GM12878 (cell line): ENCODE measurements around the gene SMARCD1. TPM values are rescaled to one million over a fixed set of nuclear protein-coding genes. Genes with fewer than 3 reads are reported as not detected.

Source experiments
- ATAC-seq: fragments of 200-7000 bp; cut with Tn5 transposase; 3 replicates; pipeline ENCODE4 v1.9.1; 2020; ENCODE audit warnings: mild to moderate bottlenecking, moderate library complexity
- BruUV-seq: library from RNA; stranded (reverse); fragments of 400-500 nt; replicated peaks from 2 replicates; lab custom pipeline; 2021; lab: Mats Ljungman, UMichigan
- CTCF ChIA-PET: fragments of 300-600 bp; sonication (Branson Sonifier 250); formaldehyde crosslinking; extraction: SDS; loops from one replicate; lab custom pipeline; 2021; ENCODE audit warnings: inconsistent platforms; lab: Yijun Ruan, JAX
- POLR2A ChIA-PET: fragments of 350-600 bp; formaldehyde crosslinking; extraction: SDS; loops from one replicate; lab custom pipeline; 2021; ENCODE audit warnings: inconsistent platforms; lab: Charles Lee
- RAD21 ChIA-PET: fragments of 300-600 bp; sonication (Branson Sonifier 250); formaldehyde crosslinking; loops from one replicate; lab custom pipeline; 2023; ENCODE audit warnings: antibody characterized with exemption; ENCODE audit not compliant: unreplicated experiment; lab: Charles Lee
- SMC1A ChIA-PET: fragments of 300-600 bp; sonication (Branson Sonifier 250); formaldehyde crosslinking; loops from one replicate; lab custom pipeline; 2023; ENCODE audit not compliant: unreplicated experiment, uncharacterized antibody; lab: Charles Lee
- DNase-seq: peaks from one replicate; pipeline ENCODE4 v3.0.0-alpha.2; 2011; ENCODE audit warnings: low read depth, low spot score
- FAIRE-seq: peaks from 3 replicates; lab custom pipeline; 2011; peaks lifted over from hg19 to GRCh38; lab: Jason Lieb, UNC
- H2AFZ ChIP-seq: 2 replicates; pipeline ENCODE4 v1.6.0; 2011; ENCODE audit warnings: low read depth, low read length, control low read depth; ENCODE audit not compliant: control insufficient read depth
- H3K27ac ChIP-seq: 2 replicates; pipeline ENCODE4 v1.5.1; 2011; ENCODE audit warnings: control low read depth; ENCODE audit not compliant: control insufficient read depth, insufficient read depth
- H3K27me3 ChIP-seq, 2 experiments: replicated peaks in 1 of 2; 2 replicates each; pipeline versions ENCODE4 v1.6.0 to v1.6.1; 2011; ENCODE audit warnings: low read length in 1 of 2; ENCODE audit not compliant: control insufficient read depth in 2 of 2, insufficient read depth in 2 of 2
- H3K36me3 ChIP-seq, 2 experiments: 2 replicates each; pipeline ENCODE4 v1.5.1; 2011; ENCODE audit warnings: low read length in 1 of 2; ENCODE audit not compliant: control insufficient read depth in 2 of 2, insufficient read depth in 2 of 2
- H3K4me1 ChIP-seq: 2 replicates; pipeline ENCODE4 v1.6.1; 2011; ENCODE audit warnings: mild to moderate bottlenecking, low read length, moderate library complexity, mixed read lengths; ENCODE audit not compliant: control insufficient read depth, insufficient read depth
- H3K4me2 ChIP-seq: 2 replicates; pipeline ENCODE4 v1.6.0; 2011; ENCODE audit warnings: control low read depth; ENCODE audit not compliant: control insufficient read depth, insufficient read depth
- H3K4me3 ChIP-seq: fragments of 200-600 bp; sonication (generic); 2 replicates; pipeline ENCODE4 v1.5.1; 2016
- H3K79me2 ChIP-seq: 2 replicates; pipeline ENCODE4 v1.6.0; 2011; ENCODE audit warnings: low read length; ENCODE audit not compliant: control insufficient read depth, insufficient read depth
- H3K9ac ChIP-seq: 2 replicates; pipeline ENCODE4 v1.8.0; 2011; ENCODE audit warnings: low read length, control low read depth, mixed read lengths; ENCODE audit not compliant: control insufficient read depth, insufficient read depth
- H3K9me3 ChIP-seq: replicated peaks from 3 replicates; pipeline ENCODE4 v1.5.1; 2011; ENCODE audit warnings: mild to moderate bottlenecking, low read length; ENCODE audit not compliant: control insufficient read depth, insufficient read depth
- H4K20me1 ChIP-seq: 2 replicates; pipeline ENCODE4 v1.6.0; 2011; ENCODE audit not compliant: control insufficient read depth, insufficient read depth
- IKZF2 ChIP-seq, 2 experiments: fragments of 450-650 bp; IDR thresholded peaks; 2 replicates each; pipeline ENCODE4 v1.6.1; 2017; ENCODE audit warnings: mild to moderate bottlenecking in 2 of 2, moderate library complexity in 2 of 2
- JUNB ChIP-seq: IDR thresholded peaks from 2 replicates; pipeline ENCODE4 v1.6.1; 2016; ENCODE audit warnings: antibody characterized with exemption, mild to moderate bottlenecking
- KAT2A ChIP-seq: conservative IDR thresholded peaks from 2 replicates; pipeline ENCODE4 v1.6.1; 2011; ENCODE audit warnings: low read depth, low read length; ENCODE audit not compliant: control insufficient read depth
- MYB ChIP-seq: fragments of 150-350 bp; IDR thresholded peaks from 2 replicates; pipeline ENCODE4 v1.6.1; 2014; ENCODE audit warnings: mild to moderate bottlenecking, low read depth, low read length, borderline replicate concordance
- NFYB ChIP-seq: IDR thresholded peaks from 2 replicates; pipeline ENCODE4 v1.6.1; 2011; ENCODE audit warnings: low read depth, mild to moderate bottlenecking, low read length, improper control_type of control experiment, moderate library complexity; ENCODE audit not compliant: insufficient read depth
- POLR2AphosphoS5 ChIP-seq: IDR thresholded peaks from 2 replicates; pipeline ENCODE4 v1.6.1; 2011; ENCODE audit warnings: mild to moderate bottlenecking, low read length, inconsistent platforms
- SREBF2 ChIP-seq: IDR thresholded peaks from 2 replicates; pipeline ENCODE4 v1.6.1; 2012; ENCODE audit warnings: mild to moderate bottlenecking, low read length
- ZNF207 ChIP-seq: fragments of 450-650 bp; IDR thresholded peaks from 2 replicates; pipeline ENCODE4 v1.6.1; 2014; ENCODE audit warnings: antibody characterized with exemption, mild to moderate bottlenecking, borderline replicate concordance
- ZSCAN29 ChIP-seq: fragments of 450-650 bp; IDR thresholded peaks from 2 replicates; pipeline ENCODE4 v1.6.1; 2017; ENCODE audit warnings: mild to moderate bottlenecking, moderate library complexity
- in situ Hi-C: fragments of 300-500 bp; cut with MboI; formaldehyde crosslinking; loops from 9 replicates; pipeline ENCODE4 v1.14.3; 2018; ENCODE audit warnings: mixed read lengths
- intact Hi-C: fragments of 100-400 bp; cut with micrococcal nuclease; formaldehyde crosslinking; loops from one replicate; pipeline ENCODE4 v1.14.2; 2022; ENCODE audit not compliant: unreplicated experiment
- polyA plus RNA-seq, 11 experiments: library from polyadenylated mRNA; depleted of rRNA in 4 of 11; unstranded in 6 of 11; stranded (reverse) in 5 of 11; fragments of >200 nt; fragmentation: Nextera tagmentation in 4 of 11; fragmentation: Illumina TruSeq in 1 of 11; extraction: Ambion mirVana in 4 of 11; extraction: Trizol in 1 of 11; gene quantifications; 1 replicate in 1 of 11; 2 replicates in 10 of 11; pipeline versions ENCODE4 v1.2.1 to v1.2.3, GENCODE V29; 2011 to 2016; ENCODE audit warnings: inconsistent platforms in 2 of 11, missing spikeins in 2 of 11, low read depth in 1 of 11
- total RNA-seq, 4 experiments: library from RNA; depleted of rRNA in 3 of 4; stranded (reverse); fragments of >200 nt in 3 of 4; fragmentation: Illumina TruSeq in 1 of 4; extraction: Trizol in 1 of 4; gene quantifications; 2 replicates each; pipeline versions ENCODE4 v1.2.1 to v1.2.3, GENCODE V29; 2013 to 2021
- TF ChIP-seq, protein P1 (sequence below): fragments of 450-650 bp; IDR thresholded peaks from 2 replicates; pipeline ENCODE4 v1.6.1; 2017; ENCODE audit warnings: borderline replicate concordance

SMARCD1 gene
- total and polyA plus RNA-seq, 10 of the 15 experiments (the other 5 are each of a cell fraction or from before 2014, with no cell fraction given) = 1.4 to 92.4 (median 58.9) TPM

DNA sequence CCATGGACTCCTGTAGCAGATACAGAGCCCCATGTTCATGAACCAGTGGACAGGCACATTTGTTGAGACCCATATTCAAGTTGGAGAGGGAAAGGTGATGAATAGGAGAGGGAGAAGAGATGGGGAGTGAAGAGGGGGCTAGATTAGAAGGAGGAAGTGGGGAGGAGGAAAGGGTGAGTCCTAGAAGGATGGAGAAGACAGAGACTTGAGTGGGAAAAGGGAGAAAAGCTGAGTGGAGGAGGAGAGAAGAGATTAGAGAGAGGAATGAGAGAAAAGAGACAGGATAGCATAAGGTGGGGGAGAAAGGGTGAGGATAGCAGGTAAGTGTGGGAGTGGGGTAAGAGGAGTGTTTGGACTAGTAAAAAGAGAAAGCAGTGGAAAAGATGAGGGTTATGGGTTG lies 32.6 kb upstream of the SMARCD1 start:
- H3K36me3 ChIP-seq = no peaks in the 10 kb centered on the region
- H3K9ac ChIP-seq = no peak overlapping the region
- H3K4me2 ChIP-seq = no peak overlapping the region
- BruUV-seq = no TSS peak
- FAIRE-seq = no peak
- 0 out of 2 replicates have a peak, but pooled peaks cover 4% of the 10 kb centered on the region for H3K4me1 ChIP-seq
- TF ChIP-seq MYB (no peak), IKZF2 (IDR thresholded peaks at IDR 0.05) (no peak), POLR2AphosphoS5 (no peak), SREBF2 (no peak), ZNF207 (no peak), JUNB (no peak), ZSCAN29 (no peak), KAT2A (no peak), NFYB (no peak)
- TF ChIP-seq, protein P1, sequence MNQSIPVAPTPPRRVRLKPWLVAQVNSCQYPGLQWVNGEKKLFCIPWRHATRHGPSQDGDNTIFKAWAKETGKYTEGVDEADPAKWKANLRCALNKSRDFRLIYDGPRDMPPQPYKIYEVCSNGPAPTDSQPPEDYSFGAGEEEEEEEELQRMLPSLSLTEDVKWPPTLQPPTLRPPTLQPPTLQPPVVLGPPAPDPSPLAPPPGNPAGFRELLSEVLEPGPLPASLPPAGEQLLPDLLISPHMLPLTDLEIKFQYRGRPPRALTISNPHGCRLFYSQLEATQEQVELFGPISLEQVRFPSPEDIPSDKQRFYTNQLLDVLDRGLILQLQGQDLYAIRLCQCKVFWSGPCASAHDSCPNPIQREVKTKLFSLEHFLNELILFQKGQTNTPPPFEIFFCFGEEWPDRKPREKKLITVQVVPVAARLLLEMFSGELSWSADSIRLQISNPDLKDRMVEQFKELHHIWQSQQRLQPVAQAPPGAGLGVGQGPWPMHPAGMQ = no peak
- ATAC-seq = no peak
- intact Hi-C loops (loop anchor here (10.0 kb wide), 1 partner anchor 188 kb away; no protein-coding TSS in a partner anchor), in situ Hi-C loops (no loop called here)
- H3K79me2 ChIP-seq = no peaks in the 10 kb centered on the region
- H3K9me3 ChIP-seq = no peaks in the 10 kb centered on the region
- peaks cover 12 to 17% of the 10 kb centered on the region in 2 experiments; a peak in 3 of 4 replicates for H3K27me3 ChIP-seq
- DNase-seq = no peak
- ChIA-PET SMC1A (interaction anchor here (1.8 kb wide), 1 partner anchor 16 kb away, joined by 4 read pairs; no protein-coding TSS in a partner anchor), RAD21 (no interaction called here), POLR2A (interaction anchor here (0.5 kb wide), 1 partner anchor 380 kb away, joined by 4 read pairs; no protein-coding TSS in a partner anchor), CTCF (interaction anchor here (4.6 to 5.0 kb wide), 2 partner anchors 13 to 86 kb away, joined by 39 to 73 read pairs; no protein-coding TSS in a partner anchor)
- H2AFZ ChIP-seq = no peak overlapping the region
- H4K20me1 ChIP-seq = no peaks in the 10 kb centered on the region
- H3K4me3 ChIP-seq = no peak overlapping the region
- H3K27ac ChIP-seq = no peak overlapping the region
